ENCODE data around the gene ZNF679.
"Not testable (repeated sequence)": the region's sequence is repeated elsewhere in the genome, so short reads cannot be mapped to it uniquely, and the experiment has no call there.

Gene ZNF679

GRCh38 chr7:64312826-64313225 lies 84.6 kb downstream of the ZNF679 start:
- no peak for DNase-seq

GRCh38 chr7:64313740-64314491 lies 85.6 kb downstream of the ZNF679 start, which contains the start of gene ZNF736:
Gene ZNF736, plus strand, starts transcription at chr7:64313961. Its CDS starts 190 bp downstream, at chr7:64314151.
- peak; percentile 94 for DNase-seq

- DNase-seq, result no peak
These were observed 86.3 kb downstream of the ZNF679 start for GRCh38 chr7:64314566-64314965.

DNA sequence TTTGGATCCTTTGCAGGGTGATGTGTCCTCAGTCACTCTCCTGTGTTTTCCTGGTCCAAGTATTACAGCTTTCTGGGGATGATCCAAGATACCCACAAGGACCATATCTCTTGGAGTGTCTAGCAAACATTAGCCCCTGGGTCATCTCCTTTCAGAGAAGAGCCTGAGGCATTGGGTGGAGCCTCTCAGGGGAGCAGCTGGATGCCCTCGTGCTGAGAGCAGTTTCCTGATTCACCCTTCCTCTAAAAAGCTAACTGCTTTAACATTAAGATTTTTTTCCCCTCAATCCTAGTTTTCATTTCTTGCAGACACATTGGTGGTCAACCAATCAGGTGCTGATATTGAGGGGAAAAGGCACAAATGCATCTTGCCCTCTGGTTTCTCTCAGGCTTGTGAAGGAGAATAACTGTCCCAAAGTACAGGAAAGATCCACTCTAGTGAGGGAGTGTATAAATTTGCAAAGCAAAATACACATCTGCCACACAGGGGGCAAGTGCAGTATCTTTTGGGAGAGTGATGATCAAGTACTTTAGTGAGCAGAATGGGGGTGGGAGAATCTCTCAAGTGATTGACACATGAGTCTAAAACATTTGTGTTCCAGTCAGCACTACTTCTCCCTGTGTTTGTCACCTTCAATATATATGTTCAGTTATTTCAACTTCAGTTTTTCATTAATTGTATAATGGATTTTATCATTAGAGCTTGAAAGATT lies 87.9 kb downstream of the ZNF679 start:
- DNase-seq, result not testable (repeated sequence)
